HFF-Myc (cell line): Measurements from ENCODE around the gene TNNT3.

Experiments used
- DNase-seq: peaks from one replicate; pipeline ENCODE4 v3.0.0-alpha.2; 2011; ENCODE audit warnings: low read depth; ENCODE audit errors: extremely low read depth
- H3K4me3 ChIP-seq: replicated peaks from 2 replicates; pipeline ENCODE4 v1.5.1; 2011; ENCODE audit warnings: low read depth, mild to moderate bottlenecking, control low read depth, low read length
- TF ChIP-seq, protein P1 (sequence below): IDR thresholded peaks from 2 replicates; pipeline ENCODE4 v1.5.1; 2012; ENCODE audit warnings: mild to moderate bottlenecking, low read depth, low read length, control low read depth; ENCODE audit errors: missing control alignments

Gene TNNT3

DNA sequence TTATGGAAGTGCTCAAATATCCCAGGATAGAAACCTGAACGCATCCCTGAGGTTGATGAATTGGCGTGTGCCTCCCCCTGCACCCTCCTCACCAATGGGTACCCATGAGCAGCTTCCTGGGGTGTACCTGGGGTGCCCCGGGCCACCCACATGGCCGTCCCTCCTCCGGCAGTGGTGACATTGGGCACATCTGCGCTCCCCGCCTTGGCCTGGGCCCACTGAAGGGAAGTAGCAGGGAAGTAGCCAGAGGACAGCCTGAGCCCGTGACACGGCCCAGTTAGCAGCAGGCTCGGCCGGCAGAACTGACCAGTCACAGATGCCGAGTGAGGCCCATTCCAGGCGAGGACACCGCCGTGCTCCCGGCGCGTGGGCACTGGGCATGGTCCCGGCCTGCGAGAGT is 44.4 kb downstream of the TNNT3 start:
- no peak overlapping the region for H3K4me3 ChIP-seq
- TF ChIP-seq, protein P1, sequence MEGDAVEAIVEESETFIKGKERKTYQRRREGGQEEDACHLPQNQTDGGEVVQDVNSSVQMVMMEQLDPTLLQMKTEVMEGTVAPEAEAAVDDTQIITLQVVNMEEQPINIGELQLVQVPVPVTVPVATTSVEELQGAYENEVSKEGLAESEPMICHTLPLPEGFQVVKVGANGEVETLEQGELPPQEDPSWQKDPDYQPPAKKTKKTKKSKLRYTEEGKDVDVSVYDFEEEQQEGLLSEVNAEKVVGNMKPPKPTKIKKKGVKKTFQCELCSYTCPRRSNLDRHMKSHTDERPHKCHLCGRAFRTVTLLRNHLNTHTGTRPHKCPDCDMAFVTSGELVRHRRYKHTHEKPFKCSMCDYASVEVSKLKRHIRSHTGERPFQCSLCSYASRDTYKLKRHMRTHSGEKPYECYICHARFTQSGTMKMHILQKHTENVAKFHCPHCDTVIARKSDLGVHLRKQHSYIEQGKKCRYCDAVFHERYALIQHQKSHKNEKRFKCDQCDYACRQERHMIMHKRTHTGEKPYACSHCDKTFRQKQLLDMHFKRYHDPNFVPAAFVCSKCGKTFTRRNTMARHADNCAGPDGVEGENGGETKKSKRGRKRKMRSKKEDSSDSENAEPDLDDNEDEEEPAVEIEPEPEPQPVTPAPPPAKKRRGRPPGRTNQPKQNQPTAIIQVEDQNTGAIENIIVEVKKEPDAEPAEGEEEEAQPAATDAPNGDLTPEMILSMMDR = no peak
- no peak for DNase-seq

- TF ChIP-seq, protein P1 = no peak
- no peak for DNase-seq
- no peak overlapping the region for H3K4me3 ChIP-seq
Measured at GRCh38 chr11:1964348-1964747, 44.8 kb downstream of the TNNT3 start.

GRCh38 chr11:1964955-1965354 is 45.5 kb downstream of the TNNT3 start:
- no peak for DNase-seq
- TF ChIP-seq, protein P1 = no peak
- H3K4me3 ChIP-seq = no peak overlapping the region

DNA sequence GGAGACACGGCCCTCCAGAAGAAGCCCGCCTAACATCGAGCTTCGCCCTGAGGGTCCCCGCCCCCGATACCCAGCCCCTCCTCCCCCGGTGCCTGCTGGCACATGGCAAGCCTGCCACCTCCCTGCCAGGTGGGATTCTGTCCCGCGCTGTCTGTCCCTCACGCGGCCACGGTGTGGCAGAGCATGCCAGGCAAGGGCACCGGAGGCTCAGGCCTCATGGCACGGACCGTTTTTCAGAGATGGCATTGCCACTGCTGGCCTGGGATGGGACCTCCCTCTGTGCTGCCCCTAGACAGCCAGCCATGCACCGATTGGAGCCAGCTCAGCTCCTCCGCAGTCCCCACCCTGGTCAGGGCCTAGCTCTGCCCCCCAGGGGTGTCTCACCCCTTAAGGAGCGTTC is 47.0 kb downstream of the TNNT3 start:
- DNase-seq = no peak
- TF ChIP-seq, protein P1 = no peak
- H3K4me3 ChIP-seq = no peak overlapping the region

DNA sequence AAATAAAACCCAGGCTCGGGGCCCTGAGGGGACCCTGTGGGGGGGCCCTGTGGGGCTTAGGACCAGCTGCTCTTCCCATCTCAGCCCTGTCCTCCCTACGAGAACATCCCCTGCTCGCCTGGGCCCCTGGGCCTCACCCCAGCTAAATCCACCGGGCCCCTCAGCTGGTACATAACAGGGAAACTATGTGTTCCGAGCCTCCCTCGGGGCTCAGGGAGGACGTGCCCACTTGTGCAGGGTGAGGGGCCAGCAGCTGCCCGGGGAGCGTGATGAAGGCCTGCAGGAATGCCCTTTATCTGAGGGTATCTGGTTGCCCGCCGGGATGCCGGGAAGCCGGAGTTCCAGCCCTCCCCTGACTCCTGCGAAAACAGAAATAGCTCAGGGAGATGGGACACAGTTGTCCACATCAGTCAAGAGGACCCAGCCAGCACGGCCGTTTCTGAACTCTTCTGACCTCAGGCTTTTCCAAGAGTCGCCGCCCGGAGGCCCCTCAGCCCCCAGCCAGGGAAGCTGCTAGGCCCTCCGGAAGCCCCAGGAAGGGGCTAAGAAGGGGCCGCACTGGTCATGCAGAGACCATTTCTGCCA is 48.2 kb downstream of the TNNT3 start:
- TF ChIP-seq, protein P1 = no peak
- no peak for DNase-seq
- H3K4me3 ChIP-seq = no peak overlapping the region

DNA sequence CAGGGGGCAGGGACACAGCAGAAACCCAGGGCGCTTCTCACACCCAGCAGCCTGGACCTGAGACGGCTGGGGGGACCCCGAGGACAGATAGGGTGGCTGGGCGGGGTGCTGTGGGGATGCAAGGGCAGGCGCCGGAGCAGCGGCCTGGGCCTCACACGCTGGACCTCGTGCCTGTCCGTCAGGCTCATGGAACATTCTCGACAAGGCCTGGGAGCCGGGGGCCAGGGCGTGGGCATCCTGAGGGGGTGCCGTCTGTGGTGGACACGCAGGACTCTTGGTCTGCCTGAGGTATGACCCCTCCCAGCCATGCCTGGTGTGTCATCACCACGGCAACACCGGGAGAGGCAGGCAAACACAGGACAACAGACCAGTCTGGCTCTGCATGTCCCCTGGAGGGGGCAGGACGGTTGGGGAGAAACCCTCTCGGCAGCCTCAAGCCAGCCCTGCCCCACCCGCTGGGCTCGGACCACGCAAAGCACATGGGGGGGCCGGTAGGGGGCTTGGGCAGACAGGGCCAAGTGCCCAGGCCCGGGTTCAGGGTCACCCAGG is 49.0 kb downstream of the TNNT3 start:
- TF ChIP-seq, protein P1 = no peak
- H3K4me3 ChIP-seq = no peak overlapping the region
- DNase-seq = no peak

DNA sequence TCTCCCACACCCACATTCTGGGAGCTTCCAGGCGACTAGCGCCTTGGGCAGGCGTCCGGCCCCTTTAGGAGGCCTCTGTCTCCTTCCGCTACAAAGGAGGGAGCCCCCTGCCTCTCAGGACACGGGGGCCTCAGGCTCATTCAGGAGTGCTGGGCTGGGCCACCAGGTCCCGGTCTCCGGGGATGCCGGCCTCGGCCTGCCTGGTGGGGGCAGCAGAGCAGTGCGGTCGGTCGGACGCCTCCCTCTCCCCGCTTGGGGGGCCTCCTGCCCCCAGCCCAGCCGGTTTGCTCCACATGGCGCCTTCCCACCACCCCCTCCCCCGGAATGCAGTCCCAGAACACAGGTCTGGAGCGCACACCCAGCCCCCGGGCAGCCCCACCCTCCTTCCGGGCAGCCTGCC is 49.5 kb downstream of the TNNT3 start:
- DNase-seq = no peak
- no peak overlapping the region for H3K4me3 ChIP-seq
- TF ChIP-seq, protein P1 = no peak
